Measurements from ENCODE around the gene CFAP90.

CFAP90 gene

GRCh38 chr5:7884491-7885267, 33.7 kb upstream of the CFAP90 start:
- DNase-seq (ENCODE audit: extremely low read depth, low read depth) = no peak
- no peak for TF ChIP-seq CTCF (IDR thresholded peaks at IDR 0.05; ENCODE audit: low read depth, low read length)

- DNase-seq (ENCODE audit: extremely low read depth, low read depth) = no peak
These were observed 32.0 kb upstream of the CFAP90 start for GRCh38 chr5:7882926-7883325.

GRCh38 chr5:7881816-7882215, 30.9 kb upstream of the CFAP90 start:
- no peak for DNase-seq (ENCODE audit: extremely low read depth, low read depth)
- TF ChIP-seq CTCF (IDR thresholded peaks at IDR 0.05; ENCODE audit: low read depth, low read length) = no peak

More at GRCh38 chr5:7882926-7883325, 32.0 kb upstream of the CFAP90 start:
- TF ChIP-seq CTCF (IDR thresholded peaks at IDR 0.05; ENCODE audit: low read depth, low read length) = no peak

GRCh38 chr5:7881091-7881490, 30.2 kb upstream of the CFAP90 start:
- no peak for DNase-seq (ENCODE audit: extremely low read depth, low read depth)
- TF ChIP-seq CTCF (IDR thresholded peaks at IDR 0.05; ENCODE audit: low read depth, low read length) = no peak

- DNase-seq (ENCODE audit: extremely low read depth, low read depth) = no peak
- no peak for TF ChIP-seq CTCF (IDR thresholded peaks at IDR 0.05; ENCODE audit: low read depth, low read length)
These were observed 27.5 kb upstream of the CFAP90 start for GRCh38 chr5:7878381-7878873.

GRCh38 chr5:7877851-7878250, 26.9 kb upstream of the CFAP90 start:
- TF ChIP-seq CTCF (IDR thresholded peaks at IDR 0.05; ENCODE audit: low read depth, low read length) = no peak
- DNase-seq (ENCODE audit: extremely low read depth, low read depth) = no peak

GRCh38 chr5:7876867-7877266, 25.9 kb upstream of the CFAP90 start:
- no peak for DNase-seq (ENCODE audit: extremely low read depth, low read depth)

More at GRCh38 chr5:7876867-7877266, 25.9 kb upstream of the CFAP90 start:
- TF ChIP-seq CTCF (IDR thresholded peaks at IDR 0.05; ENCODE audit: low read depth, low read length) = no peak
